Endometrial microvascular endothelial cells (primary cell): ENCODE measurements around the gene AZI2. TPM values are rescaled to one million over a fixed set of nuclear protein-coding genes. Genes with fewer than 3 reads are reported as not detected.

Source experiments
- total RNA-seq: library from RNA; depleted of rRNA; stranded (reverse); fragments of >200 nt; gene quantifications from one replicate; pipeline ENCODE4 v1.2.3, GENCODE V29; 2015; ENCODE audit errors: inconsistent ontology term

AZI2 gene
- total RNA-seq, 1 donor from 2014 or later, result 49.5 TPM

Other genes with a start within 250 kb of the AZI2 start
- gene CMC1, start 107.2 kb downstream of the AZI2 start, total RNA-seq, result 3.7 TPM
- gene ZCWPW2, start 103 bp downstream of the AZI2 start, total RNA-seq, result not detected